Stimulated activated naive CD4-positive, alpha-beta T cell treated with Interleukin-2 at 50 U/mL for 16 hours (primary cell): ENCODE data around the gene MYO1C.

ENCODE experiments used
- DNase-seq: peaks from one replicate; lab custom pipeline; 2025; lab: John Stamatoyannopoulos, UW

MYO1C gene

GRCh38 chr17:1484676-1485422 is 7.6 kb downstream of the MYO1C start:
- peak; percentile 31 for DNase-seq

DNA sequence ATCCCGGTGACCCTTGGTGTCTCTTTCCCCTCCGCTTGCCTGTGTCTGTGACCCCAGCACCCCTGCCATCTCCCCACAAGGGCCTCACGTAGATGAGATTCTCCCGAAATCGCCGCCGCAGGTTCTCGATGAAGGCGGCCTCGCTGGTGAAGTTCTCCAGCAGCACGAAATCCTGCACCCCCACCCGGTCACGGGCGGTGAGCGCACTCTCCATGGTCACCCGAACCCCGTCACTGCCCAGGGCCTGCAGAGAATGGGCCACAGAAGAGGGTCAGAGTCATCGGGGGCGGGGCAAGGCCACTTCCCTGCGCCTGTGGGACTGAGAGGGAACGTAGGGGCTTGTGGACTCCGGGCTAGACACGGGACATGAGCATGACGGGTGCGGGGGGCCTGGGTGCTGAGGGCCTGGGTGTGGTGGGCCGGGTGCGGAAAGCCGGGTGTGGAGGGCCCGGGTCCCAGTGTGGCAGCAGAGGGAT is 8.4 kb downstream of the MYO1C start:
- DNase-seq, result no peak

DNA sequence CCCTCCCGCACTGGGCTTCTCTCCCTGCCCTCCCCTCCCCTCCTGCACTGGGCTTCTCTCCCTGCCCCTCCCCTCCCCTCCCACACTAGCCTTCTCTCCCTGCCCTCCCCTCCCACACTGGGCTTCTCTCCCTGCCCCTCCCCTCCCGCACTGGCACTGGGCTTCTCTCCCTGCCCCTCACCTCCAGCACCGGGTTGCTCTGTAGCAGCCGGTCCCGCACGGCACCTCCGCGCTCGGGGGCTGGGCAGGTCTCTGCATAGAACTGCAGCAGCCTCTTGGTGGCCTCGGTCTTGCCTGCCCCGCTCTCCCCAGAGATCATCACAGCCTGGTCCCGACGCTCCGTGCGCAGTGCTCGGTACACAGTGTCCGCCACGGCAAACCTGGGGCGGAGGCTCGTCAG is 9.8 kb downstream of the MYO1C start:
- DNase-seq, result no peak

DNA sequence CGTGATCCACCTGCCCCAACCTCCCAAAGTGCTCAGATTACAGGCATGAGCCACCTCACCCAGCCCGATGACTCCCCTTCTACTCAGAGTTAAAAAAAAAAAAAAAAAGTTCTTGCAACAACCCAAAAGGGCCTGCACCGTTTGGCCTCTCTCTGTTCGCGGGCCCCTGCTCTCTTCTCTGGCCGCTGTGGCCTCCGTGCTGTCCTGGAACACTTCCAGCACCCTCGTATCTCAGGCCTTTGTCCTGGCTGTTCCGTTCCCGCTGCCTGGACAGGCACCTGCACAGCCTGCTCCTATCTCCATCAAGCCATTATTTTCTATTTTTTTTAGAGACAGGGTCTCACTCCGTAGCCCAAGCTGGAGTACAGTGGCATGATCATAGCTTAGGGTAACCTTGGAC is 10.8 kb downstream of the MYO1C start:
- no peak for DNase-seq

- no peak for DNase-seq
Measured at GRCh38 chr17:1480747-1481465, 11.6 kb downstream of the MYO1C start.

- no peak for DNase-seq
Measured at GRCh38 chr17:1478418-1478817, 14.1 kb downstream of the MYO1C start.

GRCh38 chr17:1475321-1475854 is 17.1 kb downstream of the MYO1C start:
- DNase-seq, result no peak

GRCh38 chr17:1474402-1475189 is 17.9 kb downstream of the MYO1C start:
- no peak for DNase-seq

GRCh38 chr17:1473841-1474240 is 18.6 kb downstream of the MYO1C start:
- DNase-seq, result no peak

- DNase-seq, result no peak
Measured at GRCh38 chr17:1473170-1473569, 19.3 kb downstream of the MYO1C start.

GRCh38 chr17:1471911-1472821 is 20.3 kb downstream of the MYO1C start:
- no peak for DNase-seq

DNA sequence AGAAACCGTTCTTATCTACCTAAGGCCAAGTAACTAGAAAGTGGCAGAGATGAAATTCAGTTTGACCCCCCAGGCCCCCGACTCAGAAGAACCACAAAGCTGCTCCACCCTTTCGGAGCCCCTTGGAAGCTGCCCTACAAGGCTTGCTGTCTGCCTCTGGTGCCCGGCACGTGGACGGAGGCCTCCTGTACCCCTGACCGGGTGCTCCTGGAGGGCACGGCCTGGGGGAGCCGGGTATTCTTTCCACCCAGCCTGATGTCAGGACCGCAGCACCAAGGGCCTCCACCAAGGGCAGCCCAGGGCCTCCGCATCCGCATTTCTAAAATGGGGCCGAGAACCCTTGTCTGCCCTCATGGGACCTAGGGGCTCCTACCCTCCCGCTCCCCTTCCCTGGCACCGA is 21.0 kb downstream of the MYO1C start:
- no peak for DNase-seq

DNA sequence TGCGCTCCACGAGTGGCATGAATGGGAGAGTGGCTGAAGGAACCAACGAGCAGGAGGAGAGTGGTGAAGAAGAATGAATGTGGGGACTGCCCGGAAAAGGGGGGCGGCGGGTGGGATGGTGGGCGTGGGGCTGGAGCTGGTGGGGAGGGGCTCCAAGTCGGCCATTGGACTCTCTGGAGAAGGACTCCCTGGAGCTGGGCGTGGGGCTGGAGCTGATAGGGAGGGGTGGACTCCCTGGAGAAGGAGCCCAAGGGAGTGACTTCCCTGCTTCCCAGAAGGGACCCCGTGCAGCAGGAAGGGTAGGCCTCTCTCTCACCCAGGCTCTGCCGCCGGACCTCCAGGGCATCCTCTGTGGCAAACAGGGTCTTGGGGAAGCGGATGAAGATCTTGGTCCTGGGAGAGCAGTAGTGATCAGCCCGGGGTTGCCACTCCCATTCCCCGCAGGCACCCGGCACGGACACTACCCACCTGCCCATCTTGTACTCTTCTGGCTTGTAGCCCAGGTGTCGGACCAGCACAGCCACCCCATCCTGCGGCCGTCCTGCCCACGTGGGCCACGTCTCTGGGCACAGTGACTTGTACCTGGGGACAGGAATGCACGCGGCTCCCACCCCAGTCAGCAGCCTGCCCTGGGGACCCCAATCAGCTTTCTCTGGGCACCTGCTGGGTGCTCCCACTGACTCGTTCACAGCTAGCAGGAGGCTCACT is 21.6 kb downstream of the MYO1C start:
- DNase-seq, result no peak

DNA sequence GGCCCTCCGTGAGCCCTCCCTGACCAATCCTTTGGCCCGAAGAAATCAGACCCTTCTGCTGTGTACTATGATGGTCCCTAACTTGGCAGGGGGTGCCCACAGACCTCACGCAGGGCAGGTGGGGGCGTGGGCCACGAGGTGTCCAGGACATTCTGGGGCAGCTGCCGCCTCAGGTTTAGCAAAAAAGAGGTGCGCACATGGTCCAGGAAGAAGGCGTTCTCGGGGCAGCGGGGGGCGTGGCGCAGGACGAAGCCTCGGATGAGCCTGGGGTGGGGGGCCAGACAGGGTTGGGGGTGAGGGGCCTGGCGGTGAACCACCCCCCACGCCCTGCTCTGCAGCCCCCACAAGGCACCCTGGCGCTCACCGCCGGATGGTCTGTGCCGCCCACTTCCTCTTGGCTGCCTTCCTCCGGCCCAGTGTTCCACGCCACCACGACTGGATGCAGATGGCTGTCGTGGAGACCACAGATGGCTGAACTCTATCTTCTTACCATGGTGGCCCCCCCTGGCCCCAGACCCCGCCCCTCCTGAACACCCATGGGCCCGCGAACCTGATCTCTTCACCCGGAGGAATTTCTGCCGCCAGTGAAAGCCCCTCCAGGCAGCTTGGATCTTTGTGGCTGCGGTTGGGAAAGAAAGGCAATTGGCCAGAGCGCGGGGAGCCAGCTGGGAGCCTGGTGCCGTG is 22.3 kb downstream of the MYO1C start:
- DNase-seq, result no peak

DNA sequence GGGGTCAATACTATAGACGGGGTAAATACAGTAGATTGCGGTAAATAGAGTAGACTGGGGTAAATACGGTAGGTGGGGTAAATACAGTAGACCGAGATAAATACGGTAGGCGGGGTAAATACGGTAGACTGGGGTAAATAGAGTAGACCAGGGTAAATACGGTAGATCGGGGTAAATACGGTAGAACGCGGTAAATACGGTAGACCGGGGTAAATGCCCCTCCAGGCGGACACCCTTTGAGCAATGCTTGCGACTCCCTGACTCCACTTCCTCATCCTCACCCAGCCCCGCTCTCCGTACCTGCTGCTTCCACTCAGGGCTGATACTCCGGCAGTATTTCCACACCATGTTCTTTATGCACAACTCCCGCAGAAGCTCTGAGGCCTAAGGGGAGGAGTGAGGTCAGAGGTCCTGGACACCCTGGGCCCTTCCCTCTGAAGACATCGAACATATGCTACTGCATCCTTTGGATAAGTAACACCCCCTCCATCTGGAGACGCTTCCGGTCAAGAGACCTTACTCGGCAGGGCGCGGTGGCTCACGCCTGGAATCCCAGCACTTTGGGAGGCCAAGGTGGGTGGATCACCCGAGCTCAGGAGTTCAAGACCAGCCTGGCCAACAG is 23.1 kb downstream of the MYO1C start:
- DNase-seq, result no peak

GRCh38 chr17:1467898-1468492 is 24.5 kb downstream of the MYO1C start:
- DNase-seq, result no peak

- no peak for DNase-seq
Measured at GRCh38 chr17:1467258-1467657, 25.2 kb downstream of the MYO1C start.

GRCh38 chr17:1464186-1464585 is 28.3 kb downstream of the MYO1C start:
- DNase-seq, result no peak
